GM19351 (cell line): ENCODE data around the gene ADIG.
"Not testable (repeated sequence)": the region's sequence is repeated elsewhere in the genome, so short reads cannot be mapped to it uniquely, and the experiment has no call there.

ENCODE experiments used
- ATAC-seq: cut with Tn5 transposase; IDR thresholded peaks from one replicate; pipeline ENCODE4 v1.9.1; 2021; ENCODE audit warnings: mild to moderate bottlenecking, moderate library complexity; ENCODE audit not compliant: unreplicated experiment

The ADIG gene

DNA sequence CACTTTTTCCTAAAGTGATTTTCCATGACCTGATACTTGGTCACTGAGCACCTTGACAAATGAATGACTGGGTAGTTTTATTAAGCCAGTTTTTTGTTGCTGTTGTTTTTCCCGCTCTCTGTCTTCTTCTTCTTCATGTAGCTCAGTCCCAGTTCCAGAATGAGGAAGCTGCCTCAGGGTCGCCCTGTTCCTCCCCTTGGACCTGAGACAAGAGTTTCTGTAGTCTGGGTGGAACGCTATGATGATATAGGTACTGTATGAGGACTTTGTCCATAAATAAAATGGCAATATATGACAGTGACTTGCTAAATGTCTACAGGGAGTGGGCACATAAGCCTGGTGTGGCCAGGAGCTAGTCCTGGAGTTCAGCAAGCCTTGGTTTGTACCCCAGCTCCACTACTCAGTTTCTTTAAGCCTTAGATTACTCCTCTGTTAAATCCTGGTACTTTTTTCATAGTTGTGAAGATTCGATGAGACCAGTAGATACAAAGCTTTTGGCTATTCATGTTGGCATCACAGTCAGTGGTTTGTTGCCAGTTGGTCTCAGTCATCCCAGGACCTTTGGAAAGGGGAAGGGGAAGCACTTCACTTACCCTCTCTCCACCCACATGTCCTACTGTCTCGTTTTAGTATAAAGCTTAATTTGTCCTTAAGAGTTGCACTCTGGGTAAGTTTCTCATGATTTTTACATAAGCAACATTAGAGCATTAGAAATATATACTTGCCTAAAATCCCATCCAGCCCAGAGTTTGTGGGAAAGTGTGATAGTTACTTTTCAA, 11.1 kb upstream of the ADIG start:
- ATAC-seq = no peak

DNA sequence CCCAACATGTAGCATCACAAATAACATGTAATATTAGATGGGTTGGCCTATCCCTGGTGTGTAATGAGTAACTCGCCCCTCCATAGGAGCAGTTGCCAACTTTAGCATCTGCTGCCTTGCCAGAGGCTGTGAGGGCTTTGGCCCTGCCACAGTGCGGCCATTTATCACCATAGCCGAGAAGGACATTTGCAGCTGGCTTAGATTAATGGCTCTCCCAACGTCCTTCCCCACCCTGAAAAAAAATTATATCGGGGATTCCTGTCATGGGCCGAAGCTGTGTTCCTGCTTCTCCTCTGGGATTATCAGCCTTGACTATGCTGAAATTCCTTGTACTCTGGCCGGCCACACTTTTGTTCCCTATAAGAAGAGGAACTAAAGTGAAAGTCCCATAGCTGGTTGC, 7.6 kb upstream of the ADIG start:
- no peak for ATAC-seq

DNA sequence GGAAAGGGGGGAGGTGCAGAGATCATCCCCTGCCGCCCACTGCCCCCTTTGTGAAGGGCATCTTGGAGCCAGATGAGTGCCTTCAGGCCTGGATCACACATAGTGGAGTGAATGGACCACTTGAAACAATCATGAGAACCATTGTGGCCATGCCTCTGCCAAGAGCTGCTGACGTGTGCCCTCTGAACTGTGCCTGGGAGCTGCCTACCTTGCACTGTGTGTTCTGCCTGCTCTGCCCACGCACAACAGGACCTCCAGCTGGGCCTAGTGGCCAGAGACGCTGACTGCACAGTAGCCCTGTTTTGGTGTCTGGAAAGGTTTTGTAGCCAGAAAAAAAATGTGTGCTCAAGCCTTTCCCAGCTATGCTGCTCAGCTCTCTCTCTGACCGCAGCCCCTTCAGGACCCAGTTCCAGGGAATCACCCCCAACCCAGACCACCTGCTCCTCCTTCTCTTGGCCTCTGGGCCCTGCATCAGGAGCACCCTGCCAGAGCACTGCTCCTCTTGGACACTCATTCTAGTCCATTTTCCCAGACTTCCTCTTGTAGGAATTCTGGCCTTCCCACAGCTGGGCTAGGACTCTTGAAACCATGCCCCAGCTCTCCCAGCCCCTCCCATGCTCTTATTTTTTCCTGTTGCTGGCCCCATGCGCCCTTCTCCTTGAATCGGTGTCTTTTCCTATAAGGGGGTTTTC, 1.6 kb upstream of the ADIG start:
- no peak for ATAC-seq

DNA sequence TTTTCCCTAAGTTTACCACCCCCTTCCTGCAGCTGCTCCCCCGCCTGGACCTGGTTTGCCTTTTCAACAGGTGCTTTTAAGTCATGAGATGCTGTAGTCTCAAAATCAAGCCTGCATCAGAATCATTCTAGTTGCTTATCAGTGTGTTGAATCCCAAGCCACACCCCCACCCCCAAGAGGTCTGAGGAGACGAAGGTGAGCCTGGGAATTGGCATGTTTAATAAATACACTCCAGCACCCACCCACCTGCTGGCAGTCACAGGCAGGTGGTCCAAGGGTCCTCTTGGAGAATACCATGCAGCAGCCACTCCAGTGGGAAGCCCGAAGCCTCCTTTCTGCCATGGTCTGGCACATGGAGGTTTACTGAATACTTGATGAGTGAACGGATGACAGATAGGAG, 1.1 kb upstream of the ADIG start:
- ATAC-seq = no peak

DNA sequence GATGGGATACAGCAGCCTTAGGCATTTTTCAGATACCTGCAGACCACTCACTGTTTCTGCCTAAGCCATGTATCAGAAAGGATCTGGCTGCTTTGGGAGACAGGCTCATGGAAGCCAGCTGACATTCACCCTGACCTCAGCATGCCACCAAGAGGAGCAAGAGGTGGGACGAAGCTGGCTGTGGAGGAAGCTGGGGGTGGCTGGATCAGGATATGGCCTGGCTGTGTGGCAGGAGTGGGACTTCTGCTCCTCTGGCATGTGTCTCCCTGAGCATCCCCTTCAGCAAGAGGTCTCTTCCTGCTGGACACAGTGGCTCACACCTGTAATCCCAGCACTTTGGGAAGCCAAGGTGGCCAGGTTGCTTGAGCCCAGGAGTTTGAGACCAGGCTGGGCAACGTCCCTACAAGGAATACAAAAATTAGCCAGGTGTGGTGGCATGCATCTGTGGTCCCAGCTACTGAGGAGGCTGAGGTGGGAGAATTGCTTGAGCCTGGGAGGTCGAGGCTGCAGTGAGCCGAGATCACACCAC, 897 bp downstream of the ADIG start:
- no peak for ATAC-seq

DNA sequence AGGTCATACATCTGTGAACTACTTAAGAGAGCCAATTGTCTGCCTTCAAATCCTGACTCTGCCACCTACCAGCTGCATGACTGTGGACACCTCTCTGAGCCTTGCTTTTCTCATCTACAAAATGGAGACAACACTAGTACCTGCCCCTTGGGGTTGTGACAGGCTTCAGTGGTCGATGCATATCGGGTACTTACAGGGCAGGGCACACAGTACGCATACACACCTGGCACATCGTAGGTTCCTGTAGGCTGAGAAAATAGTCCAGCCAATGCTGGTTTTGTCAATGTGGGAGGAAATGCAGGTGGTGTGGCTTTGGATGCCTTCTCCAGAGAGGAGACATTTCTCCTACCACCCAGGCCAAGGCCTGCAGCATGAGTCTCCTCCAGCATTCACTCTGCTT, 2.3 kb downstream of the ADIG start:
- ATAC-seq = no peak

DNA sequence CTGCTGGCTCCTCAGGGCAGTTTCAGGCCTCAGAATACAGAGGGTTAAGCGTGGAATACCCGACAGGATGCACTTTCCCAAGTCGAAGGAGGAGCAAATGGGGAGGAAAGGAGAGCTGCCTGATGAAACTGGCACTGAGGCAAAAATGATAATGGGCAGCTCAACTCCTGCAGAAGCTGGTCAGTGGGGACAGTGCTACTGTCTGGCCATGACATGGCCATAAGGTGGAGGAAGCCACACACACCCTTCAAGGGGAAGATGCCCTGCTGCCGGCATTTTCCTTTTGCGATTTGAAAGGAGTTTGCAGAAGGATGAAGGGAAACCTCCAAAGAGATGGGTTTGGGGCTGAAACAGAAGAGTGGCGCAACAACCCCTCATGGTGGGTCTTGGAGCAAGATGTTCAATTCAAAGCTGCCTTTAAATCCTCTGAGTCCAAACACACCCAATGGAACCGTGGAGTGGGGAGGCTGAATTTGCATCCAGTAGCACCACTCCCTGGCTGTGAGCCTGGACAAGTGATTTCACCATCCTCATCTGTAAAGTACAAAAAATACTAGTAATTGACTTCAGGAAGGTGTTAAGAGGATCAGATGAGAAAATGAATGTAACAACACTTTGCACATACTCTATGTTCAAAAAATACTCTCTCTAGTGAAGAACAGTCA, 3.2 kb downstream of the ADIG start:
- no peak for ATAC-seq

DNA sequence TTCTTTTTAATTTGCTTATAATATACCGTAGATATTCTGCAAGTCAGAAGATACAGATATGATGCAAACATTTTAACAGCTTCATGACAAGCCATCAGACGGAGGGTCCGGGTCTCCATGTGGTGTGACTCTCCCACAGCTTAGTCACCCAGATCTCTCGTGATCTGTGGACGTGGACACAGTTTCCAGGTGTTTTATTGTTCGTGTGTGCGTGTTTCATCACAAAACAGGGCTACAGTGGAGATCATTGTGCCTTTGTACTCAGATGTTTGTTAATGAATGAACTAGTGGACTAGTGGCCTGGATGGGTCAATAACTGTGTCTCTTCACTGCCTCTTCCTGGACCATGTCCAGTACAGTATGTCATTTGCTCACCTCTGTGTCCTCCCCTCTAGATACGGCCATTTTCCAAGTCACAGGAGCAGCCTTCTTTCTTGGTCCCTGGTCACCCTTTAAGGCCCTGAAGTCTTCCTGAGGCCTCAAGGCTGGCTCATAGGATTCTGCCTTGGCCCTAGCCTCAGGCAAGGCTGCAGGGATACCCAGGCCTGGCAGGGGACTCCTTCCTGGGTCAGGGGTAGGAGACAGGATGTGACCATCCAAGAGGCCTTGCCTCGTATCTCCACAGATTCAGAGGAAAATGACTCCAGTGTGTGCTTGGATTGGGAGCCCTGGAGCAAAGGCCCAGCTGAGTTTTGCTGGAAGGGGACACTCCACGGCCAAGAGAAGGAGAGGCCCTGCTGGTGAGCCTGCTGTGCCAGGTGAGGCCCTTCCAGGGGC, 4.6 kb downstream of the ADIG start:
- no peak for ATAC-seq

DNA sequence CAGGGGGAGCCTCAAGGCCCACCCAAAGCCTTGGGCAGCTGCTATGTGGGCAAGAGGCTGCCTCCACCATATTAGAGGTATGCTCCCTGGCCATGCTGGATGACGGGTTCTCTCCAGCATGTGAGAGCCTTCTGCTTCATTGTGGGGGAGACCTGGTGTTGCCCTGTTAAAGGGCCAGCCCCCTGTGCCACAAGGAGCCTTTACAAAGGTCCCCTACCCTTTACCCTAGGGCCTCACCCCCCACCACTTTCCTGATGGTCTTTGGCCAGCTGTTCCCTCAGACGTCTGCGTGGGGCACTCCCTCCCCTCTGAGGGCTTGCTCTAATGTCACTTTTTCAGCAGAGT, 5.2 kb downstream of the ADIG start:
- ATAC-seq = no peak

DNA sequence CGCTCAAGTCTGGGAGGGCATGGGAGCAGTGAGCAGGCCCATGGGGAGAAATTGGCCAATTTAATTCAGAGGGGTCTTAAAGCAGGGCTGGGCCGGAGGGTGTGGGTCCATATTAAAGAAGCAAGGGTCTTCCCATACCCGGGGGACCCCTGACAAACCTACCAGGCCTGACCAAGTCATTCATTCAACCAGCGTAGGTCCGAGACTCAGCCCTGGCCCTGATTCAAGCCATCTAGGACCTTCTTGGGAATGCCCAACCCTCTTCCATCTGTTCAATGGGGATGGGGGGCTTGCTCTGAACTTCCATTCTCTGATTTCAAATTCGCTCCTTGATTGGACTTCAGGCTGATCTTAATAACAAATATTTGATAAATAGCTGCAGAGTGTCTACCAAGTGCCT, 7.3 kb downstream of the ADIG start:
- ATAC-seq = no peak

DNA sequence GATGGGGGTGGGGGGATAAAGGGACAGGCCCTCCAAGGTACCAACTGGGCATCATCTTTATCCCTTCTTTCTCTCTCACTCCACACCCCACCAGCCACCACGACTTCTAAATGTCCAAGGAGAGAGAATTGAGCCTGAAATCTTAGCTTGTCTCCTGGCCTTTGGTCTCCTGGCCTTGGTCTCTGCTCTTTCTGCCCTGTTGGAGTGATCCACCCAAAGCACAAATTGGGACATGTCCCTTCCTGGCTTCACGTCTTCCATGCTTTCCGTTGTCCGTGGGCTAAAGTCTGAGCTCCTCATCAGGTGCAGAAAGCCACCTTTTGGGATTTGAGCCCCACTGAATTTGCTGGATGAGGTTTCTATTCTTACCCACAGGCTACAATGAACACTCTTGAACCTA, 8.4 kb downstream of the ADIG start:
- ATAC-seq = no peak

DNA sequence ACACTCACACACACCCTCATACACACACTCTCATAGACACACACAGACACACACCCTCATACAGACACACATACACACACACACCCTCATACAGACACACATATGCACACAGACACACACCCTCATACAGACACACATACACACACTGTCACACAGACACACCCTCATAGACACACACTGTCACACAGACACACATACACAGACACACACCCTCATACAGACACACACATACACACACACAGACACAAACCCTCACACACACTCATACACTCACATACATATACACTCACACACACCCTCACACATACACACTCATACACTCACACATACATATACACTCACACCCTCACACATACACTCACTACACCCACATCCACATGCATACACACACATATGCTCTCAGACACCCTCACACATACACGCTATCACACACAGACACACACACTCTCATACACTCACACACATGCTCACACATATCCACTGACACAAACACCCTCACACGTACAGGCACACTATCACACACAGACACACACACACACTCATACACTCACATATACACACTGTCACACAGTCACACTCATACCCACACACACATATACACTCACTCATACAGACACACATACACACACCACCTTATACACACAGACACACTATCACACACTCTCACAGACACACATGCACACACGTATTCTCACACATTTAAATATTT, 9.1 kb downstream of the ADIG start:
- no peak for ATAC-seq

DNA sequence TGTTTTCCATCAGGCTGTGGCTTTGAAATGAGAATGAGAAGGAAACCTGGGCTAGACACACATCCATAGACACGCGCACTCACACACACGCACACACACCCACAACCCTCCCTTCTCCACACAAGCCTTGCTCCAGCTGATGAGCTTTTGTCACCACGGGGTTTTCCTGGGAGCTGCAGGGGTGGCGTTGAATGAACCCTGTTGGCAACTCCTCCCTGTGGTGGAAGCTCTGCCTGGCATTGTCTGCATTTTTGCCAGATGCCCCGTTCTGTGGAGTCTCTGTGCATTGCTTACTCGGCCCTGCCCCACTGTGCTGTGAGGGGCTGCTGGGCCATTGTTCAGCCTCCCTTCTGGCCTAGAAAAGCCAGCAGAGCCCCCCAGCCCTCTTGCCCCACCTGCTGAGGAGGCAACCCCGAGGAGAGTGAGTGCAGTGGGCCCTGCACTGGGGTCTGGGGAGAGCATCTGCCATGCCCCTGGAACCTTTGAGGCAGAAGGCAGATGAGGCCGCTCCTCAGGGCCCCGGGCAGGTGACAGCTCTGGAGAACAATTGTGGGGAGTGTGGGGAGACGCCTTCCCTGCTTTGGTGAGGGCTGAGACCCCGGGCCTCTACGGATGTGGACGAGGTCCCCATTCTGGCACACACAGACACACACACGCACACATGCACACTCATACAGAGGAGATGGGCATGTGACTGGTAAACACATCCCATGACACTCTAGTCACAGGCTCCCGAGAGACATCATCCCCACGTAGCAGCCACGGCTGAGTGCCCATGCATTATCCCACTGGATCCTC, 9.9 kb downstream of the ADIG start:
- no peak for ATAC-seq

DNA sequence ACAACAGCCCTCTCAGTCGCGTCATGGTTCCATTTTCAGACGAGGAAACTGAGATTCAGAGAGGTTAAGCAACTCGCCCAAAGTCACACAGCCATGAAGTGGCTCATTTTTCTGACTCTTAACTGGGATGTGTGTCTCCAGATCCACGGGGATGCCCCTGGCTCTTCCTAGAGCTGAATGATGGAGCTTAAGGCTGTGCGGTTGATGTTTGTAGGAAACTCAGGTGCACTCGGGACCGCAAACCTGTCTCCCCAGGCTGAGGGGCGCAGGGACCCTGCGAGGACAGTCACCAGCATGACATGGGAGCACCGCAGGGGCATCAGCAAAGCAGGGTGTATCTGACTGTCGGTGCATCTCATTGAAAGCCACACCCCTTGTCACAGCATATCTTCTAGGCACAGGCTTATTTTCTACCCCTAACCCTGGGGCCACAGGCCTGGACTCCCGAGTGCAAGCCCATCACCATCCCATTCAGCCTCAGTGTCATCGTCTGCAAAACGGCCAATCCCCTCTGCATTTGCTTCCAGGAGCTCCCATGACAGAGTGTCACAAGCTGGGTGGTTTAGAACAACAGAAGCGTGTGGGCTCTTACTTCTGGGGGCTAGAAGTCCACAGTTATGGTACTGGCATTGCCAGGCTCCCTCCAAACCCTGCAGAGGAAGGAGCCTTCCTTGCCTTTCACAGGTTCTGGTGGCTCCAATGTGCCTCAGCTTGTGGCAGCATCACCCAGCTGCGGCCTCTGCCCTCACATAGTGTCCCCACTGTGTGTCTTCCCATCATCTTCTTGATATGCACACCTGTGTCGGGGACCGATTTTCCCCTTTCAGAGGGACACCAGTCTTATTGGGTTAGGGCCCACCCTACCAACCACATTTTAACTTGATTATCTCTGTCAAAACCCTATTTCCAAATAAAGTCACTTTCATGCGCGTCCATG, 10.7 kb downstream of the ADIG start:
- no peak for ATAC-seq

DNA sequence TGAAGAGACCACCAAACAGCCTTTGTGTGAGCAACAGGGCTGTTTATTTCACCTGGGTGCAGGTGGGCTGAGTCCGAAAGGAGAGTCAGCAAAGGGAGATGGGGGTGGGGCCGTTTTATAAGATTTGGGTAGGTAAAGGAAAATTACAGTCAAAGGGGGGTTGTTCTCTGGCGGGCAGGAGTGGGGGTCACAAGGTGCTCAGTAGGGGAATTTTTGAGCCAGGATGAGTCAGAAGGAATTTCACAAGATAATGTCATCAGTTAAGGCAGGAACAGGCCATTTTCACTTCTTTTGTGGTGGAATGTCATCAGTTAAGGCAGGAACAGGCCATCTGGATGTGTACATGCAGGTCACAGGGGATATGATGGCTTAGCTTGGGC, 11.4 kb downstream of the ADIG start:
- not testable (repeated sequence) for ATAC-seq

DNA sequence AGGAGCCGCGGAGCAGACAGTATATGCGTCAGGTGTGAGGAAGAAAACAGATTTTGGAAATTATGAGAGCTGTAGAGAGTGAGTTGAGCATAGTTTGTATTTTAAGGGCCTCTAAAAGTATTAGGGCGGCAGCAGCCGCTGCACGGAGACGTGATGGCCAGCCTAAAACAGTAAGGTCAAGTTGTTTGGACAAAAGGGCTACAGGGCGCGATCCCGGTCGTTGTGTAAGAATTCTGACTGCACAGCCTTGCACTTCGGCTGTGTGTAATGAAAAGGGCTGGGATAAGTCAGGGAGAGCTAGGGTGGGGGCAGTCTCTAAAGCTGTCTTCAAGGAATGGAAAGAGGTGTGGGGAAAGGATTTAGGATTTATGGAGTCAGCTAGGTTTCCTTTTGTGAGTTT, 13.3 kb downstream of the ADIG start:
- not testable (repeated sequence) for ATAC-seq

DNA sequence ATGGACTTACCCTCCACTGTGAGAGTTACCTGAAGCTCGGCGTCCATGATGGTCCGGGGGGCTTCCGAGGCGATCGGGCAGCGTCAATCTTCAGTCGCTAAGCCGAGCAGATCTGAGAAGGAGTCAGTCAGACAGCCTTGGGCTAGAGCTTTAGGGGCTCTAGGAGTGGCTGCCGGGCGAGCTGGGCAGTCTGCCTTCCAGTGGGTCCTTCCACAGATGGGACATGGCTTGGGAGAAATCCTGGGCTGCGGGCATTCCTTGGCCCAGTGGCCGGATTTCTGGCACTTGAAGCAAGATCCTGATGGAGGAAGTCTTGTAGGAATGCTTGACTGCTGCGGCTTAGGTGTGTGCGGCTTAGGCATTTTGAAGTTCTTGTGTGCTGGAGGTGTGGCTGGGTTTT, 14.9 kb downstream of the ADIG start:
- ATAC-seq = not testable (repeated sequence)

DNA sequence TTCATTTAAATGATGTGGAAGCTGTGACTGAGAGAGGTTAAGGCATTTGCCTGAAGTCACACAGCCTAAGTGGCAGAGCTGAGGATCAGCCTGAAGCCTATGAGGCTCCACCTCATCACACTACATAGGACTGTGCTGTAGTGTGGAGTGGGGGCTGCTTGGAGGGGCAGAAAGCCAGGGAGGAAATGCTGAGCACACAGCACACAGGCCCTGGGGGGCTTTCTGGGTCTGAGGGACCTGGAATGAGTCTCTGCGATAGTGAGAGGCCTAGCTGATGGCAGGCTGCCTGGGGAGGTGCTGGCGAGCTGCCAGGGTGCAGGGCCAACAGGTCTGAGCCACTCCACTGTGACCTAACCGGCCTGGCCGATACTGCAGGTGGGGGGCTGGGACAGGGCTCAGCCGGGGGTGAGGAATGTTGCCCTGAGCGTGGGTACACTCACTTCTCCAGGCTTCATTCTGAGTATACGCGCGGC, 18.4 kb downstream of the ADIG start:
- ATAC-seq = no peak

DNA sequence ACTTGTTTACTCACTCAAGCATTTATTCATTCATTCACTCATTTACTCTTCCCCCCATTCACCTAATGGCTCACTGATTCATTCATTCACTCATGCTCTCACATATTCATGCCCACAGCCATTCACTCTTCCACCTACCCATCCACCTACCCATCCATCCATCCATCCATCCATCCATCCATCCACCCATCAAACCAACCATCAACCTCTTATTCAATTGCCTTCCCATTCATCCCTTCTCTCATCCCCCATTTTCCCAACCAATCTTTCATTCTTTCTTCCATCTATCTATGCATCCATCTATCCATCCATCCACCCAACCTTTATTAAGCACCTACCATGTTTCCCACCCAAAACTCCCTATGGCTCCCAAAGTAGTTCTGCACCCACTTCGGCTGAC, 19.1 kb downstream of the ADIG start:
- ATAC-seq = no peak
